AML-193 (cell line): ENCODE results near the gene DAPK2.
A peak's percentile ranks its signal among the peaks of the same experiment; 100 is the strongest.
"Not testable (repeated sequence)": the region's sequence is repeated elsewhere in the genome, so short reads cannot be mapped to it uniquely, and the experiment has no call there.

Experiments
- DNase-seq, 2 experiments: peaks; one replicate each; lab custom pipeline; 2025; lab: John Stamatoyannopoulos, UW

Gene DAPK2

GRCh38 chr15:63915209-63915872 lies 130.9 kb downstream of the DAPK2 start:
- DNase-seq = no peak

DNA sequence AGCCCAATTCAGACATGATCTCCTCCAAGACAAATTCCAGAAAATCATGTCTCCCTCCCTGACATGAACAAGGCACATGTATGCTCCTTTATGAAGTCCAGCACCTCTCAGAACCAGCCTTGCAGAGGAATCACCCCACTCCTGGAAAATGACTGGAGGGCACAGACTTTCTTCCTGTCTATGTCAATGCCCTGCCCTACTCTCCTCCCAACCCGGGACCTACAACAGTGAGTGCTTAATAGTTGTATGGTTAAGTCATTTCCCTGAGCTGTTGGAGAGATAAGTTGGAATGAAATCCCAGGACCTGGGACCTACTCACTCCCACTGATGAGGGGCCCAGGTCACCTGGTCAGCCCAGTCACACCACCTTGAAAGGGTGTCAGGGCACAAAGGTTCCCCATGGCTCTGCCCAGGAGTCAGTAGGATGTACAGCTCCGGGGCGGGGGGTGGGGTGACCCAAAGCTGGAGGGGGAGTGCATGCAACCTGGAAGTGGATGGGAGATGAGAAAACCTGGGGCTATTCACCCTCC lies 132.4 kb downstream of the DAPK2 start:
- no peak for DNase-seq

- DNase-seq = no peak
Observed at GRCh38 chr15:63913336-63913735, 132.9 kb downstream of the DAPK2 start.

DNA sequence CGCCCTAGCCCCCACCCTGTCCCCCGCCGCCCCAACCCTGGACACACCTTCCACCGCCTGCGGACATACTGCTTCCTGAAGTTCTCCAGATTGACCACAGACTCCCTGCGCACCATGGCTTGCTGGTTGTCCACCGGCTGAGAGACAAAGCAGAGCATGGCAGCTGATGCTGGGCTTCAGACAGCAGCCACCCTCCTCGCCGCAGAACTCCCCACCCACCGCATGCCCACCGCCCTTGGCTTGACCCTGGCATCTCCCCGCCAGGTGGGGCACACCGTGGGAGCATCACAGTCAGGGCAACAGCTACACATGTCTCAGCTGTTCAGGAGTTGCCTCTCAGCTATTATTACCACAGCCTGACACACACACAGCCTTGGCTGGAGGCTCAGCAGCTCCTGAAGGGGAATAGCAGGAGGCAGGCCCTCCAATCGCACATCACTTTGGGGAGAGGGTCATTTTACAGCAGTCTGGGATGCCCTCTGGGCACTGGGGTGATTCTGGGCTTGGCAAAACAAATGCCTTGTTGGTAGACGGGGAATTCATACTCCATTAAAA lies 134.1 kb downstream of the DAPK2 start:
- DNase-seq = no peak

- no peak for DNase-seq
Observed at GRCh38 chr15:63911160-63911559, 135.1 kb downstream of the DAPK2 start.

DNA sequence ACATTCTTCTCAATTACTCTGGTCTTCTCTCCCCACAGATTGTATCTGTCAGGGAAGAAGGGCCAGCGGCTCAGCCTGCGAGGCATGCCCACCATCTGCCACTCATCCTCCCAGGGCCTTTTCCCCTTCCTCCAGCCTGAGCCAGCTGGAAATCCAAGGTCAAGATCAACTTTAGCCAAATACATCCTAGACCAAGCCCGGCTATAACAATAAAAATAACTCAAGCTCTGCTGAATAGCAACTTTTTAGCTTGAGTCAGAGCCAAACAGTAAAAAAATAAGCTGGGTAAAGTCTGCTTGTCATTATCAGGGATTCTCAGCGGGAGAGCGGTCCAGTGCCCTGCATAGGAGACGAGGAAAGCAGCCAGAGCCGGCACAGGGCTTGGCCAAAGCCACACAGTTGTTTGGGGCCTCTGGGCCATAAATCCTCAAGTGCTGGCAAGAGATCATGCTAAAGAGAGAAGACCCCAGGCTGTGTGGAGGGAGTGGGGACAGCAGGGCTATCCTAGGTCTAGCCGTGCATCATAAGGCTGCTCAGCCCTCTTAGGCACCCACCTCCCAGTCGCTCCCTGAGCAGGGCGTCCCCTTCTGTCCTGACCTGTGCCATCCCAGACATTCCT lies 136.4 kb downstream of the DAPK2 start:
- DNase-seq = no peak

DNA sequence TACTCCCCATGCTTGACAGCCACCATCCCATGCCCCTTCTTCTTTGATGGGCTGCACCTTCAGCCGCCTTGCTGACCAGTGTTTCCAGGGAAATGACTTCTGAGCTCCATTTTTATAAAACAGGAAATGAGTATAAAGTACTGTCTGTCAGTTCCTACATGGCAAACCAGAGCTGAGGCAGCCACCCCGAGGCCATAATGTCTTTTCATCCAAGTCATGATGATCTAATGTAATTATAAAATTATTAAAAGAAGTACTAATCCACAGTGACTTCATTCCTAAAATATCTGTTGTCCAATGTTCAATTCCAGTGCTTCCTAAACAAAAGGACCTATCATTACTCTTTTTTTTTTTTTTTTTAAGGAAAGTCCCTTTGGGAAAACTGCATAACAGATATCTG lies 137.3 kb downstream of the DAPK2 start:
- DNase-seq = no peak

GRCh38 chr15:63908281-63908680 lies 138.0 kb downstream of the DAPK2 start:
- no peak for DNase-seq

DNA sequence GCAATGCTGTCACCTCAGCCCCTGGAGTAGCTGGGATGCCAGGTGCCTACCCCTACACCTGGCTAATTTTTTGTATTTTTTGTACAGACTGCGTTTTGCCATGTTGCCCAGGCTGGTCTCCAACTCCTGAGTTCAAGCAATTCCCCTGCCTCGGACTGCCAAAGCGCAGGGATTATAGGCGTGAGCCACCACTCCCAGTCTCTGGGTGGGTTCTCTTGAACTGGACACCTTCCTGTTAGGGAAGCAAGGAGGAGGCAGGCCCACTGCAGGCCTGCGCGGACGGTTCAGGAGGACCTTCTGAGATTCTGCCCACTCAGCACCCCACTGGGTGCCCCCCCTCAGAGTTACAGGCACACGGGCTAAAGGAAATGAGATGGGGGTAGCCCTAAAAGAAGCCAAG lies 138.8 kb downstream of the DAPK2 start:
- no peak for DNase-seq

DNA sequence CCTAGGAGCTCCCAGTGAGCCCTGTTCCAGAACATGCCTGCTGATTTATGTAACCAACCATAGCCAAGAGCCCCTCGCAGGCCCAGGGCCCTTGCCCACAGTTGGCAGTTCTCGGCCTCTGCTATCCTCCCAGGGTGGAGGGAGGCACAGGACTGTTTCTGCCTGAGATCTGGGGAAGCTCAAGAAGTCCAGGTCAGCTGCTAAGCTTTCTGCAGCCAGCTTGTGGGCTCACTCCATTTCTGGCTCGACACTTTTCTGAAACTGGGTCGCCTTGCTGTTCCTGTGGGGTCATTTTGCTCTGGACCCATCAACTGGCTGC lies 140.1 kb downstream of the DAPK2 start:
- no peak for DNase-seq

DNA sequence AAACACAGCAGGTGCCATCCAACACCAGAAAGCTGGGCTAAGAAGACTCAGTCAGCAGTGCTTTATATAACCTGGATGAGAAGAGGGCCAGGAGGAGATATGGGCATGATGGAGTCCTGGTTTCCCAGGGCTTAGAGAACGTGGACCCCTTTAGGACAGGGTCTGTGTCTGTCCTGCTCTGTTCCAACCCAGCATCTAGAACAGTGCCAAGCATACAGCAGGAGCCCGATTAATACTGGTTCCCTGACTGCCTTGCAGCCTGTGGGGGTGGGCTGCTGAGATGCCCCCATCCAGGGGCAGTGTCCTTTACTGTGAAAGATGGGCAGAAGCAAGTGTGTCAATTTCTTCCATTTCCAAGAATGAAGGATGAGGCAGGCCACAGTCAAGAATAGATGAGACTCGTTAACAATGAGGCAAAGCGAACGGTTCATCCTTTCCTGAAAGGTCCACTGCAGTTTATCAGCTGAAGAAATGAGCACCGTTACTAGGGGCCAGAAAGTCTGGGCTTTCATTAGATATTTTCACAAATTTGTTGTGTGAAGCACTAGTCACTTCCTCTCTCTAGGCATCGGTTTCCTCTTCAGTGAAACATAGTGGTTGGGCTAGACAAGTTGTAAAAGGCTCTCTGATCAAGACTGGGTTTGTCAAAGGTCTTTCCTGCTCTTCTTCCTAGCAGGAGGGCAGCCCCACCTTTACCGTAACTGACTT lies 140.6 kb downstream of the DAPK2 start:
- peak; percentile 27 to 64 for DNase-seq

GRCh38 chr15:63905131-63905530 lies 141.2 kb downstream of the DAPK2 start:
- DNase-seq = no peak

DNA sequence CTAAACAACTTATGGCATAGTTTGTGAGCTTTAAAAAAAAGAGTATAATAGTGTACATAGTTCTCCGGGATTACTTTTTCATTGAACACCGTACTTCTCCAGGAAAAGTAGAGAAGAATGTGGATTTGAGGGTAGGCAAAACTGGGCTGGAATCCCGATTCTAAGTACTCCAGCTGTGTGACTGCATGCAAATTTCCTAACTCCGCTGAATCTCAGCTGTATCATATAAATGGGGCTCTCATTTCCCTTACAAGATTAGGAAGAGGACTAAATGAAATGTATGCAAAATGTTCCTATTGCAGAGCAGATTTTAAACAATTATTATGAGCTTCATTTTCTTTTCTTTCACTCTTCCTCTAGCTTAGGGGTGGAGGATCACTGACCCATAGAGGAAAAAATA lies 142.2 kb downstream of the DAPK2 start:
- DNase-seq = no peak

DNA sequence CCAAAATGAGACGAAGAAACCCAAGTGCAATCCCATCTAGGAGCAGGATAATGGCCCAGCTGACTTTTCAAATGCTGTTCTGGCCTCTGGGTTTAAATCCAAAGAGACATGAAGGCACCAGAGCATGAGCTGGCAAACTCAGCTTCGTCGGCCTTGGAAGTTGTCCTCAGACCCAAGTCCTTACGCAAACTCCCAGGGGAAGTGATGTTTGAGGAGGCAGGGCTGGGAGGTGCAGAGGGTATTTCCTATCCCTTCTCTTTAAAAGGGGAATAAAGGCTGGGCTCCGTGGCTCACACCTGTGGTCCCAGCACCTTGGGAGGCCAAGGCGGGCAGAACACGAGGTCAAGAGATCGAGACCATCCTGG lies 143.6 kb downstream of the DAPK2 start:
- no peak for DNase-seq

- no peak for DNase-seq
Observed at GRCh38 chr15:63901912-63902670, 144.2 kb downstream of the DAPK2 start.

DNA sequence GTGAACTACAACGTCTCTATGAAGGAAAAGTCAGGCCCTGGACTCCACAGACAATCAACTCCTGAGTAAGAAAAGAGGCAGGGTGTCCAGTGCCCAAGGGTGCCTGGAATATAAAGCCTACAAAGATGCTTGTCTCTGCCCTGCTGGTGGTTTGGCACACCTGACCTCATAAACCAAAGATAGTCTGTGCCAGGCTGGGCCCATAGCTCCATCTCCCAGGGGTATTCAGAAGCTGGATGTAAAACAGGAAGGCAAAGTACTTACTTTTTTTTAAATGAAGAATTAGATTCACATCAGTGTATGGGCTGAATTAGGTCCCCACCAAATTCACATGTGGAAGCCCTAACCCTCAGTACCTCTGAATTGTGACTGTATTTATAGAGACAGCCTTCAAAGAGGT lies 146.0 kb downstream of the DAPK2 start:
- no peak for DNase-seq

DNA sequence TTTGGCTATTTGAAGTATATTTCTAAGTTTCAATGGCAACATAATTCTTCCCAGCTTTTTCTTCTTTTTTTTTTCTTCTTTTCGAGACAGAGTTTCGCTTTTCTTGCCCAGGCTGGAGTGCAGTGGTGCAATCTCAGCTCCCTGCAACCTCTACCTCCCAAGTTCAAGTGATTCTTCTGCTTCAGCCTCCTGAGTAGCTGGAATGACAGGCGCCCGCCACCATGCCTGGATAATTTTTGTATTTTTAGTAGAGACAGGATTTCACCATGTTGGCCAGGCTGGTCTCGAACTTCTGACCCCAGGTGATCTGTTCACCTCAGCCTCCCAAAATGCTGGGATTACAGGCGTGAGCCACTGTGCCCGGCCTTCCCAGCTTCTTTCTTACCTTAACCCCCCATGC lies 146.7 kb downstream of the DAPK2 start:
- DNase-seq = not testable (repeated sequence)

DNA sequence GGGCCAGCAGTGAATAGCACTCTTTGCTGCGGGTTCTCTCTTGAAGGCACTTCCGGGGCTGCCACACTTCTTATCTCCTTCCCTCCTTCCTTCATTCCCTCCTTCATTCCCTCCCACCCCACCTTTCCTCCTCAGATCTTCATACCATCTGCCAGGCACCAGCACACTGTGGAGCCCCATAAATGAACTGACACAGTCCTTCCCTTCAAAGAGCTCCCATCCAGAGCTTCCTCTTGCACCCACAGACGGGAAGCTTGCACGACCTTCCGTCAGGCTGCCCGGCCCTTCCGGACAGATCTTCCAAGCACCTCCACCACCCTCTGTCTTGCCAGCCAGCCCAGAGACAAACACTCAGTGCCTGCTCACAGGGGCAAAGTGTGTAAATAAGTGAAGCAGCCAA lies 147.1 kb downstream of the DAPK2 start:
- DNase-seq = no peak

DNA sequence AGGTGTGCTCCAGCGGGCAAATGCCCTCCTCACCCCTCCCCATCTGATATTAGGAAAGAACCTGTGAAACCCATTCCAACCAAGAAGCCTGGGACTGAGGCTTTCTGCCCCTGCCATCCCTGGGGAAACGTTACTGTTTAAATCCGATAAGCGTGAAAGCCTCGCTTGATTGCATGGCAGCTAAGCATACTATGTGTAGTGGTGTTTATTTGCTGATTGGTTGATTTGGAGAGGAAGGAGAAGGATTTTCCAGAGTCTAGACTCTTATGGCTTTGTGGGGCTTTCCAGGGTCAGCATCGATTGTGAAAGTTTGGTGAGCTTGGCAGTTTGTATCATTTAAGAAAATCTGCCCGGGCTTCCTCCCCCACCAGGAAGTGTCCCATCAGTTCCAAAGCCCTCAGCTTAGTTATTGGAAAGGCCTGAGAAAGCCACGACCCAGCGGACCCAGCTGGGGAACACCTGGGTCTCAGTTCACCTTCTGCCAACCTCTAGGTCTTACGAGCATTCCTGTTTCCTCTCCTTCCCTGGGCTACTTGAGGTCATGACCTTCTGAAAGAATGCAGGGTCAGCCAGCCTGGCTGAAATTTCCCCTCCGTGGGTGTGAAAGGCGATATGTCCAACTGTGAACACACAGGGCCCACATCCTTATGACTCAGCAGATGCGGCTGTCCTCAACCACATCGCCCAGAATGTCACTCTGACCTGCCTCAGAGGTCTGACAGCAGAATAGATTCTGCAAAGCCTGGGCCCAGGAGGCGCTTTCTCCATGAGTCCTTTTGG lies 149.8 kb downstream of the DAPK2 start:
- peak; percentile 74 to 78 for DNase-seq

- no peak for DNase-seq
Observed at GRCh38 chr15:63895787-63896218, 150.5 kb downstream of the DAPK2 start.

- no peak for DNase-seq
Observed at GRCh38 chr15:63895194-63895593, 151.1 kb downstream of the DAPK2 start.

DNA sequence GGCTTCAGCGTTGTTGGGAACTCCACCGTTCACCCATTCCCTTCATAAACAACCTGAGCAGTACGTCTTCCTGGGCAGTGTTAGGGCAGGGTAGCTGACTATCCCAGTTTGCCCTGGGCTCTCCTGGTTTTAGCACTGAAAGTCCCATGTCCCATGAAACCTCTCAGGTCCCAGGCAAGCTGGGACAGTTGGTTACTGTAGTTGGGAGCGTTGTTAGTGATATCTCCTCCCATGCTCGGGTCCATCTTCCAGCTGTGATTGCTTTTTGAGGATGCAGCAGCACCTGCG lies 151.7 kb downstream of the DAPK2 start:
- DNase-seq = no peak
